KMS-11 (cell line): Measurements from ENCODE around the gene RAB44.

ENCODE experiments used
- H2AFZ ChIP-seq: fragments of 200-600 bp; sonication (generic); 2 replicates; pipeline ENCODE4 v1.6.1; 2016; ENCODE audit warnings: antibody characterized with exemption, mixed run types, low read depth
- H3K27ac ChIP-seq: fragments of 200-600 bp; sonication (generic); 2 replicates; pipeline ENCODE4 v1.6.1; 2016; ENCODE audit warnings: mild to moderate bottlenecking, mixed run types
- H3K27me3 ChIP-seq: fragments of 200-600 bp; sonication (generic); 2 replicates; pipeline ENCODE4 v1.6.1; 2017; ENCODE audit warnings: mild to moderate bottlenecking, low read depth, mixed run types, moderate library complexity; ENCODE audit not compliant: insufficient read depth
- H3K36me3 ChIP-seq: fragments of 200-600 bp; sonication (generic); 2 replicates; pipeline ENCODE4 v1.6.1; 2017; ENCODE audit warnings: mild to moderate bottlenecking, mixed run types; ENCODE audit not compliant: insufficient read depth
- H3K4me1 ChIP-seq: fragments of 200-600 bp; sonication (generic); 2 replicates; pipeline ENCODE4 v1.6.1; 2016; ENCODE audit warnings: mild to moderate bottlenecking, low read depth, mixed run types; ENCODE audit not compliant: poor library complexity, severe bottlenecking
- H3K4me2 ChIP-seq: fragments of 200-600 bp; sonication (generic); 2 replicates; pipeline ENCODE4 v1.7.0; 2016; ENCODE audit warnings: mild to moderate bottlenecking, mixed run types
- H3K4me3 ChIP-seq: fragments of 200-600 bp; sonication (generic); IDR thresholded peaks from 2 replicates; pipeline ENCODE4 v1.6.1; 2017; ENCODE audit warnings: low read depth, low read length, mixed read lengths; ENCODE audit not compliant: insufficient read depth
- H3K79me2 ChIP-seq: fragments of 200-600 bp; sonication (generic); 2 replicates; pipeline ENCODE4 v1.6.1; 2016; ENCODE audit warnings: low read depth, mixed run types; ENCODE audit not compliant: insufficient read depth
- H3K9ac ChIP-seq: fragments of 200-600 bp; sonication (generic); 2 replicates; pipeline ENCODE4 v1.6.1; 2016; ENCODE audit warnings: mild to moderate bottlenecking, mixed run types
- H4K20me1 ChIP-seq: fragments of 200-600 bp; sonication (generic); 2 replicates; pipeline ENCODE4 v1.6.1; 2016; ENCODE audit warnings: mild to moderate bottlenecking, mixed run types; ENCODE audit not compliant: insufficient read depth
- CTCF ChIP-seq: fragments of 200-600 bp; sonication (generic); conservative IDR thresholded peaks from 2 replicates; pipeline ENCODE4 v1.6.1; 2017; ENCODE audit warnings: low read depth, mild to moderate bottlenecking, antibody characterized with exemption, low read length, moderate library complexity, mixed read lengths

Gene RAB44

GRCh38 chr6:36706339-36706738 lies 8.7 kb downstream of the RAB44 start:
- no peak overlapping the region for H3K4me3 ChIP-seq
- TF ChIP-seq CTCF: no peak
- H2AFZ ChIP-seq: no peak overlapping the region
- H3K4me1 ChIP-seq: no peaks in the 10 kb centered on the region
- H3K36me3 ChIP-seq: no peaks in the 10 kb centered on the region
- H3K9ac ChIP-seq: no peak overlapping the region
- H3K27me3 ChIP-seq: no peaks in the 10 kb centered on the region
- H3K27ac ChIP-seq: no peak overlapping the region
- no peaks in the 10 kb centered on the region for H3K79me2 ChIP-seq
- H3K4me2 ChIP-seq: no peak overlapping the region
- no peaks in the 10 kb centered on the region for H4K20me1 ChIP-seq

DNA sequence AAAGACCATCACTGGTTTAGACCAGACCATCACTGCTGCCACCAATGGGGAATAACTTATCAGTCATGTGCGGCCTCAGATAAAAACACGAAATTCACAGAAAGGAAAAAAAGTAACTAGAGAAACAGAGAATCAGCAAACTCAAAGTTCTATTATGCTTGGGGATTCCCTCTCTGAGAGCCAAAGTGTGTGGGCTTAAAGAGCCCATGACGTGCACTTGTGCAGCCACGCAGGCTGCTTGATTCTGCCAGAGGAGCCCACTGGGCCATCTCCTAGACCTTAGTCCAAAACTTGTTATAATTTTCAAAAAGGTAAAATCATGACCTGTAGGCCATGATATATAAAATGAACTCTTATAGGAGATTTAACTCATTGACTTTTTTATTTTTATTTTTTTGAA lies 15.2 kb downstream of the RAB44 start:
- H3K9ac ChIP-seq: no peak overlapping the region
- no peak overlapping the region for H3K27ac ChIP-seq
- H3K4me2 ChIP-seq: no peak overlapping the region
- H3K36me3 ChIP-seq: no peaks in the 10 kb centered on the region
- H3K79me2 ChIP-seq: no peaks in the 10 kb centered on the region
- no peak for TF ChIP-seq CTCF
- H2AFZ ChIP-seq: no peak overlapping the region
- no peaks in the 10 kb centered on the region for H3K27me3 ChIP-seq
- no peaks in the 10 kb centered on the region for H3K4me1 ChIP-seq
- H3K4me3 ChIP-seq: no peak overlapping the region
- H4K20me1 ChIP-seq: no peaks in the 10 kb centered on the region

GRCh38 chr6:36713846-36714245 lies 16.2 kb downstream of the RAB44 start:
- no peaks in the 10 kb centered on the region for H3K4me1 ChIP-seq
- H3K4me2 ChIP-seq: no peak overlapping the region
- no peaks in the 10 kb centered on the region for H3K27me3 ChIP-seq
- no peak for TF ChIP-seq CTCF
- no peaks in the 10 kb centered on the region for H3K36me3 ChIP-seq
- H3K9ac ChIP-seq: no peak overlapping the region
- no peaks in the 10 kb centered on the region for H3K79me2 ChIP-seq
- no peak overlapping the region for H3K4me3 ChIP-seq
- H2AFZ ChIP-seq: no peak overlapping the region
- no peak overlapping the region for H3K27ac ChIP-seq
- no peaks in the 10 kb centered on the region for H4K20me1 ChIP-seq

DNA sequence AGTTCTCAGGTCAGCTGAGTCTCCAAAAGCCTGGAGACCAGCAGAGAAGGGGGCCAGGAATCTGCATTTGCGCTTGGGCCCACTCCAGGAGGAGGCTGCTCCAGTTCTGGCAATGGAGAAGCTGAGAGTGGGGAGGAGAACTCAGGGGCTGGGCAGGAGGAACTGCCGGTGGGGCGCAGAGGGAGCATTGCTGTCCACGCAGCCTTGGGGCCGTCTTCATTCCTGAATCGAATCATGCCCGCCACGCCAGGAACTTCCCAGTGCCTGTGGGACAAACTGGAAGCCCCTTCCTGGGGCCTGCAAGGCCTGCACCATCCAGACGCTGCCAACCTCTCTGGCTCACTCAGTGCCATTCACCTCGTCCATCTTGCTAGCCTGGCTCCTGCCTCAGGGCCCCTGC lies 16.9 kb downstream of the RAB44 start:
- Histone ChIP-seq H3K27me3 (no peaks in the 10 kb centered on the region), H3K4me1 (no peaks in the 10 kb centered on the region), H3K9ac (no peak overlapping the region), H2AFZ (no peak overlapping the region), H4K20me1 (no peaks in the 10 kb centered on the region), H3K36me3 (no peaks in the 10 kb centered on the region), H3K27ac (no peak overlapping the region), H3K79me2 (no peaks in the 10 kb centered on the region), H3K4me3 (no peak overlapping the region), H3K4me2 (no peak overlapping the region)
- TF ChIP-seq CTCF: no peak

- no peak overlapping the region for H3K4me2 ChIP-seq
- no peak overlapping the region for H3K9ac ChIP-seq
Observed at GRCh38 chr6:36715469-36715868, 17.8 kb downstream of the RAB44 start.

More at GRCh38 chr6:36715469-36715868, 17.8 kb downstream of the RAB44 start:
- no peaks in the 10 kb centered on the region for H3K36me3 ChIP-seq
- H4K20me1 ChIP-seq: no peaks in the 10 kb centered on the region
- no peak overlapping the region for H3K27ac ChIP-seq
- H3K79me2 ChIP-seq: no peaks in the 10 kb centered on the region
- no peak for TF ChIP-seq CTCF
- no peak overlapping the region for H2AFZ ChIP-seq
- no peaks in the 10 kb centered on the region for H3K27me3 ChIP-seq
- H3K4me1 ChIP-seq: no peaks in the 10 kb centered on the region
- no peak overlapping the region for H3K4me3 ChIP-seq
